Osteoblast (primary cell): ENCODE measurements around the gene ASXL2. TPM values are rescaled to one million over a fixed set of nuclear protein-coding genes. Genes with fewer than 3 reads are reported as not detected.
A peak's percentile ranks its signal among the peaks of the same experiment; 100 is the strongest.
"Not testable (repeated sequence)": the region's sequence is repeated elsewhere in the genome, so short reads cannot be mapped to it uniquely, and the experiment has no call there.

Experiments
- DNase-seq: peaks from one replicate; pipeline ENCODE4 v3.0.0; 2011; ENCODE audit warnings: low spot score, mixed read lengths; ENCODE audit not compliant: insufficient read length; ENCODE audit errors: missing footprints
- H2AFZ ChIP-seq: 2 replicates; pipeline ENCODE4 v1.6.0; 2011; ENCODE audit warnings: mild to moderate bottlenecking, low read length
- H3K27ac ChIP-seq: 2 replicates; pipeline ENCODE4 v1.5.1; 2011; ENCODE audit warnings: mild to moderate bottlenecking, low read depth, low read length, moderate library complexity
- H3K27me3 ChIP-seq: 2 replicates; pipeline ENCODE4 v1.6.0; 2012; ENCODE audit warnings: mild to moderate bottlenecking, control low read depth, inconsistent platforms, low read length, moderate library complexity; ENCODE audit not compliant: insufficient read depth
- H3K36me3 ChIP-seq: 2 replicates; pipeline ENCODE4 v1.5.1; 2011; ENCODE audit warnings: mild to moderate bottlenecking, low read length, control low read depth, moderate library complexity; ENCODE audit not compliant: insufficient read depth
- H3K4me1 ChIP-seq: 2 replicates; pipeline ENCODE4 v1.5.1; 2011; ENCODE audit warnings: mild to moderate bottlenecking, low read length, control low read depth, moderate library complexity; ENCODE audit not compliant: insufficient read depth
- H3K4me2 ChIP-seq: 2 replicates; pipeline ENCODE4 v1.6.0; 2011; ENCODE audit warnings: mild to moderate bottlenecking, low read length; ENCODE audit not compliant: insufficient read depth
- H3K4me3 ChIP-seq: fragments of 200-600 bp; sonication (generic); 3 replicates; pipeline ENCODE4 v1.5.1; 2012; ENCODE audit warnings: mild to moderate bottlenecking, low read length, inconsistent platforms; ENCODE audit not compliant: insufficient read depth
- H3K79me2 ChIP-seq: 2 replicates; pipeline ENCODE4 v1.6.0; 2012; ENCODE audit warnings: mild to moderate bottlenecking, low read length, control low read depth, inconsistent platforms; ENCODE audit not compliant: insufficient read depth
- H3K9me3 ChIP-seq: 2 replicates; pipeline ENCODE4 v1.5.1; 2011; ENCODE audit warnings: low read depth, low read length, control low read depth
- H4K20me1 ChIP-seq: 2 replicates; pipeline ENCODE4 v1.6.0; 2012; ENCODE audit warnings: mild to moderate bottlenecking, low read length, control low read depth; ENCODE audit not compliant: insufficient read depth
- CTCF ChIP-seq: IDR thresholded peaks from 2 replicates; pipeline ENCODE4 v1.5.1; 2011; ENCODE audit warnings: mild to moderate bottlenecking, low read depth, low read length, moderate library complexity; ENCODE audit errors: extremely low read depth
- total RNA-seq: library from RNA; depleted of rRNA; stranded (reverse); fragments of >200 nt; gene quantifications from 2 replicates; pipeline ENCODE4 v1.2.3, GENCODE V29; 2012

ASXL2 gene
- total RNA-seq, 1 donor = 13.0 TPM

- Histone ChIP-seq H3K27ac (no peak overlapping the region), H3K27me3 (no peaks in the 10 kb centered on the region), H3K36me3 (no peaks in the 10 kb centered on the region), H3K4me3 (no peak overlapping the region), H3K9me3 (no peaks in the 10 kb centered on the region), H2AFZ (no peak overlapping the region), H4K20me1 (no peaks in the 10 kb centered on the region), H3K4me1 (no peaks in the 10 kb centered on the region), H3K4me2 (no peak overlapping the region), H3K79me2 (no peaks in the 10 kb centered on the region)
- peak; percentile 84 for DNase-seq
- no peak for TF ChIP-seq CTCF
These were observed 21.2 kb upstream of the ASXL2 start for GRCh38 chr2:25899404-25899970.

GRCh38 chr2:25897506-25897905 lies 19.2 kb upstream of the ASXL2 start:
- Histone ChIP-seq H3K9me3 (no peaks in the 10 kb centered on the region), H2AFZ (no peak overlapping the region), H4K20me1 (no peaks in the 10 kb centered on the region), H3K4me1 (no peaks in the 10 kb centered on the region), H3K27me3 (no peaks in the 10 kb centered on the region), H3K4me3 (no peak overlapping the region), H3K4me2 (no peak overlapping the region), H3K36me3 (no peaks in the 10 kb centered on the region), H3K79me2 (no peaks in the 10 kb centered on the region), H3K27ac (no peak overlapping the region)
- TF ChIP-seq CTCF = no peak
- DNase-seq = no peak

- DNase-seq, H3K4me3 ChIP-seq, H3K27me3 ChIP-seq, H4K20me1 ChIP-seq, H3K9me3 ChIP-seq, H3K36me3 ChIP-seq, H3K79me2 ChIP-seq, H3K27ac ChIP-seq, H2AFZ ChIP-seq, H3K4me1 ChIP-seq, H3K4me2 ChIP-seq: not testable (repeated sequence)
These were observed 18.0 kb upstream of the ASXL2 start for GRCh38 chr2:25896308-25896707.

- Histone ChIP-seq H3K9me3 (no peaks in the 10 kb centered on the region), H2AFZ (no peak overlapping the region)
- DNase-seq = no peak
These were observed 17.3 kb upstream of the ASXL2 start for GRCh38 chr2:25895610-25896009.

More at GRCh38 chr2:25895610-25896009, 17.3 kb upstream of the ASXL2 start:
- no peaks in the 10 kb centered on the region for H3K79me2 ChIP-seq
- no peak for TF ChIP-seq CTCF
- H3K27me3 ChIP-seq = no peaks in the 10 kb centered on the region
- H3K36me3 ChIP-seq = no peaks in the 10 kb centered on the region
- no peaks in the 10 kb centered on the region for H4K20me1 ChIP-seq
- no peaks in the 10 kb centered on the region for H3K4me1 ChIP-seq
- H3K27ac ChIP-seq = no peak overlapping the region
- no peak overlapping the region for H3K4me3 ChIP-seq
- no peak overlapping the region for H3K4me2 ChIP-seq
